HepG2 (cell line): ENCODE results near the gene NDC80. TPM values are rescaled to one million over a fixed set of nuclear protein-coding genes. Genes with fewer than 3 reads are reported as not detected.

Experiments used
- ATM ChIP-seq: fragments of 450-650 bp; IDR thresholded peaks from 2 replicates; pipeline ENCODE4 v1.7.1; 2017; ENCODE audit warnings: mild to moderate bottlenecking, borderline replicate concordance
- ISX ChIP-seq: sonication (generic); formaldehyde crosslinking; conservative IDR thresholded peaks from 2 replicates; pipeline ENCODE4 v1.5.0; 2020; ENCODE audit warnings: missing genetic modification reagents
- NONO ChIP-seq, 2 experiments: fragments of 450-650 bp in 1 of 2; sonication (generic) in 1 of 2; formaldehyde crosslinking in 1 of 2; IDR thresholded peaks in 1 of 2; conservative IDR thresholded peaks in 1 of 2; 2 replicates each; pipeline versions ENCODE4 v1.6.1 to v1.8.0; 2017 to 2022; ENCODE audit warnings: mild to moderate bottlenecking in 1 of 2, missing genetic modification reagents in 1 of 2, moderate library complexity in 1 of 2
- PHB2 ChIP-seq: fragments of 450-650 bp; IDR thresholded peaks from 2 replicates; pipeline ENCODE4 v1.6.1; 2018; ENCODE audit not compliant: partially characterized antibody
- SIX1 ChIP-seq: sonication (generic); formaldehyde crosslinking; IDR thresholded peaks from 2 replicates; pipeline ENCODE4 v1.4.0; 2020; ENCODE audit warnings: missing genetic modification reagents, borderline replicate concordance
- ZFP37 ChIP-seq: sonication (generic); formaldehyde crosslinking; IDR thresholded peaks from 2 replicates; pipeline ENCODE4 v1.4.0; 2020; ENCODE audit warnings: missing genetic modification reagents, borderline replicate concordance
- ZNF749 ChIP-seq: sonication (generic); formaldehyde crosslinking; IDR thresholded peaks from 2 replicates; pipeline ENCODE4 v1.8.0; 2022; ENCODE audit warnings: mild to moderate bottlenecking, missing genetic modification reagents, moderate library complexity, borderline replicate concordance
- ZNF776 ChIP-seq: sonication (generic); formaldehyde crosslinking; IDR thresholded peaks from 2 replicates; pipeline ENCODE4 v1.4.0; 2020; ENCODE audit warnings: mild to moderate bottlenecking, missing genetic modification reagents
- ZNF788 ChIP-seq: sonication (generic); formaldehyde crosslinking; IDR thresholded peaks from 2 replicates; pipeline ENCODE4 v1.5.0; 2020; ENCODE audit warnings: mild to moderate bottlenecking, missing genetic modification reagents, borderline replicate concordance
- polyA plus RNA-seq, 8 experiments: library from polyadenylated mRNA; depleted of rRNA in 3 of 8; stranded (reverse) in 7 of 8; unstranded in 1 of 8; fragments of >200 nt; fragmentation: Illumina TruSeq in 4 of 8; extraction: Trizol in 4 of 8; gene quantifications; 2 replicates each; pipeline versions ENCODE4 v1.2.1 to v1.2.3, GENCODE V29; 2011 to 2016; ENCODE audit warnings: low read depth in 4 of 8, missing spikeins in 1 of 8, mixed read lengths in 1 of 8; ENCODE audit not compliant: insufficient read depth in 1 of 8
- total RNA-seq, 5 experiments: library from RNA; depleted of rRNA; stranded (reverse); fragments of >200 nt; fragmentation: Illumina TruSeq; extraction: Trizol; gene quantifications; 2 replicates each; pipeline ENCODE4 v1.2.3, GENCODE V29; 2016; ENCODE audit warnings: low read depth in 1 of 5
- TF ChIP-seq, protein P1 (sequence below): sonication (generic); formaldehyde crosslinking; IDR thresholded peaks from 2 replicates; pipeline ENCODE4 v1.4.0; 2020; ENCODE audit warnings: missing genetic modification reagents
- TF ChIP-seq, protein P2 (sequence below): sonication (generic); formaldehyde crosslinking; IDR thresholded peaks from 2 replicates; pipeline ENCODE4 v1.4.0; 2020; ENCODE audit warnings: mild to moderate bottlenecking, missing genetic modification reagents, borderline replicate concordance
- TF ChIP-seq, protein P3 (sequence below): IDR thresholded peaks from 2 replicates; pipeline ENCODE4 v1.6.1; 2018; ENCODE audit warnings: missing genetic modification reagents
- TF ChIP-seq, protein P4 (sequence below): sonication (generic); formaldehyde crosslinking; IDR thresholded peaks from 2 replicates; pipeline ENCODE4 v1.8.1; 2023; ENCODE audit warnings: missing genetic modification reagents, inconsistent platforms, borderline replicate concordance
- TF ChIP-seq, protein P5 (sequence below): sonication (generic); formaldehyde crosslinking; IDR thresholded peaks from 2 replicates; pipeline ENCODE4 v1.9.0; 2021; ENCODE audit warnings: missing genetic modification reagents, mild to moderate bottlenecking, borderline replicate concordance

NDC80 gene
- total and polyA plus RNA-seq, 2 of the 13 experiments (the other 11 are each of a cell fraction or from before 2014, with no cell fraction given), result 9.6 to 33.0 TPM

DNA sequence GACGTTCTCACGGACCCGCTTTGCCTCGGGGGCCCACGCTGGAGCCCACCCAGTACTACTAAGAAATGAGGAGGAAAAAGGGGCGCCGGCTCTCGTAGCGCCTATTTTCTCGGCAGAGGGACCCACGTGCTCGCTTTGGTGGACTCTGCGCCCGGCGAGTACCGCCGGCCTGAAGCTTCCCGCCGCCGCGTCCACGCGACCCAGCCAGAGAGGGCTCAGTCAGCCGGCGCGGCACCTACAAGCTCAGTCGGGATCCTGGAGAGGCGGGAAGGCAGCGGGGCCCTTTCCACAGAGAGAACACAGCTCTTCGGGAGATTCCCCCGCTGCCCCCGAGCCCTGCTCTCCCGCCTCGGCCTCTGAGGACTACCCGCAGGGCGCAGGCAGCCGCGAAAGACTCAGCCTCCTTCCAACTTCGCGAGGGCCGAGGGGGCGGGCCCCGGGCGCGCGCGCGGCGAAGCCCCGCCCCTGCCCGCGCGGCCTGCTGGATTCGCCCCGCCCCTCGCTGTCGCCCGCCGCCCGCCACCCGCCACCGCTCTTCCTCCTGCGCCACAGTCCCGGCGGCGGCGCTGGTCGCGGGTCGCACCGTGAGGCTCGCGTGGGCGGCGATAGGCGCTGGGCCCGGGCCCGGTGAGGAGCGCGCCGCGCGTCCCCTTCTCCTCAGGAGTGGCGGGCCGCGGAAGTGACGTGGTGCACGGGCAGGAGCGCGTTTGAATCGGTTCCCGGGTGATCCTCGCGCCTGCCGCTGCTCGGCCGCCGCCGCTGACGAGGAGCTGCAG is 84.0 kb downstream of the NDC80 start, which contains the start of gene SMCHD1 (continued):
- TF ChIP-seq, protein P1, sequence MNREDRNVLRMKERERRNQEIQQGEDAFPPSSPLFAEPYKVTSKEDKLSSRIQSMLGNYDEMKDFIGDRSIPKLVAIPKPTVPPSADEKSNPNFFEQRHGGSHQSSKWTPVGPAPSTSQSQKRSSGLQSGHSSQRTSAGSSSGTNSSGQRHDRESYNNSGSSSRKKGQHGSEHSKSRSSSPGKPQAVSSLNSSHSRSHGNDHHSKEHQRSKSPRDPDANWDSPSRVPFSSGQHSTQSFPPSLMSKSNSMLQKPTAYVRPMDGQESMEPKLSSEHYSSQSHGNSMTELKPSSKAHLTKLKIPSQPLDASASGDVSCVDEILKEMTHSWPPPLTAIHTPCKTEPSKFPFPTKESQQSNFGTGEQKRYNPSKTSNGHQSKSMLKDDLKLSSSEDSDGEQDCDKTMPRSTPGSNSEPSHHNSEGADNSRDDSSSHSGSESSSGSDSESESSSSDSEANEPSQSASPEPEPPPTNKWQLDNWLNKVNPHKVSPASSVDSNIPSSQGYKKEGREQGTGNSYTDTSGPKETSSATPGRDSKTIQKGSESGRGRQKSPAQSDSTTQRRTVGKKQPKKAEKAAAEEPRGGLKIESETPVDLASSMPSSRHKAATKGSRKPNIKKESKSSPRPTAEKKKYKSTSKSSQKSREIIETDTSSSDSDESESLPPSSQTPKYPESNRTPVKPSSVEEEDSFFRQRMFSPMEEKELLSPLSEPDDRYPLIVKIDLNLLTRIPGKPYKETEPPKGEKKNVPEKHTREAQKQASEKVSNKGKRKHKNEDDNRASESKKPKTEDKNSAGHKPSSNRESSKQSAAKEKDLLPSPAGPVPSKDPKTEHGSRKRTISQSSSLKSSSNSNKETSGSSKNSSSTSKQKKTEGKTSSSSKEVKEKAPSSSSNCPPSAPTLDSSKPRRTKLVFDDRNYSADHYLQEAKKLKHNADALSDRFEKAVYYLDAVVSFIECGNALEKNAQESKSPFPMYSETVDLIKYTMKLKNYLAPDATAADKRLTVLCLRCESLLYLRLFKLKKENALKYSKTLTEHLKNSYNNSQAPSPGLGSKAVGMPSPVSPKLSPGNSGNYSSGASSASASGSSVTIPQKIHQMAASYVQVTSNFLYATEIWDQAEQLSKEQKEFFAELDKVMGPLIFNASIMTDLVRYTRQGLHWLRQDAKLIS (CRISPR knock-in tag), result no peak
- no peak for TF ChIP-seq ATM
- TF ChIP-seq NONO (IDR thresholded peaks at IDR 0.05), result no peak
- TF ChIP-seq NONO (CRISPR knock-in tag; conservative IDR thresholded peaks at IDR 0.05), result peak; percentile 69; the same call in 1 of the 2 replicates
- TF ChIP-seq, protein P2, sequence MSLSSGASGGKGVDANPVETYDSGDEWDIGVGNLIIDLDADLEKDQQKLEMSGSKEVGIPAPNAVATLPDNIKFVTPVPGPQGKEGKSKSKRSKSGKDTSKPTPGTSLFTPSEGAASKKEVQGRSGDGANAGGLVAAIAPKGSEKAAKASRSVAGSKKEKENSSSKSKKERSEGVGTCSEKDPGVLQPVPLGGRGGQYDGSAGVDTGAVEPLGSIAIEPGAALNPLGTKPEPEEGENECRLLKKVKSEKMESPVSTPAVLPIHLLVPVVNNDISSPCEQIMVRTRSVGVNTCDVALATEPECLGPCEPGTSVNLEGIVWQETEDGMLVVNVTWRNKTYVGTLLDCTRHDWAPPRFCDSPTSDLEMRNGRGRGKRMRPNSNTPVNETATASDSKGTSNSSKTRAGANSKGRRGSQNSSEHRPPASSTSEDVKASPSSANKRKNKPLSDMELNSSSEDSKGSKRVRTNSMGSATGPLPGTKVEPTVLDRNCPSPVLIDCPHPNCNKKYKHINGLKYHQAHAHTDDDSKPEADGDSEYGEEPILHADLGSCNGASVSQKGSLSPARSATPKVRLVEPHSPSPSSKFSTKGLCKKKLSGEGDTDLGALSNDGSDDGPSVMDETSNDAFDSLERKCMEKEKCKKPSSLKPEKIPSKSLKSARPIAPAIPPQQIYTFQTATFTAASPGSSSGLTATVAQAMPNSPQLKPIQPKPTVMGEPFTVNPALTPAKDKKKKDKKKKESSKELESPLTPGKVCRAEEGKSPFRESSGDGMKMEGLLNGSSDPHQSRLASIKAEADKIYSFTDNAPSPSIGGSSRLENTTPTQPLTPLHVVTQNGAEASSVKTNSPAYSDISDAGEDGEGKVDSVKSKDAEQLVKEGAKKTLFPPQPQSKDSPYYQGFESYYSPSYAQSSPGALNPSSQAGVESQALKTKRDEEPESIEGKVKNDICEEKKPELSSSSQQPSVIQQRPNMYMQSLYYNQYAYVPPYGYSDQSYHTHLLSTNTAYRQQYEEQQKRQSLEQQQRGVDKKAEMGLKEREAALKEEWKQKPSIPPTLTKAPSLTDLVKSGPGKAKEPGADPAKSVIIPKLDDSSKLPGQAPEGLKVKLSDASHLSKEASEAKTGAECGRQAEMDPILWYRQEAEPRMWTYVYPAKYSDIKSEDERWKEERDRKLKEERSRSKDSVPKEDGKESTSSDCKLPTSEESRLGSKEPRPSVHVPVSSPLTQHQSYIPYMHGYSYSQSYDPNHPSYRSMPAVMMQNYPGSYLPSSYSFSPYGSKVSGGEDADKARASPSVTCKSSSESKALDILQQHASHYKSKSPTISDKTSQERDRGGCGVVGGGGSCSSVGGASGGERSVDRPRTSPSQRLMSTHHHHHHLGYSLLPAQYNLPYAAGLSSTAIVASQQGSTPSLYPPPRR (CRISPR knock-in tag), result 0 out of 2 replicates have a peak, but pooled peaks have one; percentile 17
- TF ChIP-seq, protein P3, sequence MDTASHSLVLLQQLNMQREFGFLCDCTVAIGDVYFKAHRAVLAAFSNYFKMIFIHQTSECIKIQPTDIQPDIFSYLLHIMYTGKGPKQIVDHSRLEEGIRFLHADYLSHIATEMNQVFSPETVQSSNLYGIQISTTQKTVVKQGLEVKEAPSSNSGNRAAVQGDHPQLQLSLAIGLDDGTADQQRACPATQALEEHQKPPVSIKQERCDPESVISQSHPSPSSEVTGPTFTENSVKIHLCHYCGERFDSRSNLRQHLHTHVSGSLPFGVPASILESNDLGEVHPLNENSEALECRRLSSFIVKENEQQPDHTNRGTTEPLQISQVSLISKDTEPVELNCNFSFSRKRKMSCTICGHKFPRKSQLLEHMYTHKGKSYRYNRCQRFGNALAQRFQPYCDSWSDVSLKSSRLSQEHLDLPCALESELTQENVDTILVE (CRISPR knock-in tag), result peak; percentile 93
- peak; percentile 64; the same call in 1 of the 2 replicates for TF ChIP-seq ZNF749 (CRISPR knock-in tag)
- TF ChIP-seq ZNF776 (CRISPR knock-in tag), result peak; percentile 59
- no peak for TF ChIP-seq ZFP37 (CRISPR knock-in tag)
- TF ChIP-seq, protein P4, sequence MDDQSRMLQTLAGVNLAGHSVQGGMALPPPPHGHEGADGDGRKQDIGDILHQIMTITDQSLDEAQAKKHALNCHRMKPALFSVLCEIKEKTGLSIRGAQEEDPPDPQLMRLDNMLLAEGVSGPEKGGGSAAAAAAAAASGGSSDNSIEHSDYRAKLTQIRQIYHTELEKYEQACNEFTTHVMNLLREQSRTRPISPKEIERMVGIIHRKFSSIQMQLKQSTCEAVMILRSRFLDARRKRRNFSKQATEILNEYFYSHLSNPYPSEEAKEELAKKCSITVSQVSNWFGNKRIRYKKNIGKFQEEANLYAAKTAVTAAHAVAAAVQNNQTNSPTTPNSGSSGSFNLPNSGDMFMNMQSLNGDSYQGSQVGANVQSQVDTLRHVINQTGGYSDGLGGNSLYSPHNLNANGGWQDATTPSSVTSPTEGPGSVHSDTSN (CRISPR knock-in tag), result no peak; the same call in 1 of the 2 replicates
- no peak for TF ChIP-seq SIX1 (CRISPR knock-in tag)
- TF ChIP-seq, protein P5, sequence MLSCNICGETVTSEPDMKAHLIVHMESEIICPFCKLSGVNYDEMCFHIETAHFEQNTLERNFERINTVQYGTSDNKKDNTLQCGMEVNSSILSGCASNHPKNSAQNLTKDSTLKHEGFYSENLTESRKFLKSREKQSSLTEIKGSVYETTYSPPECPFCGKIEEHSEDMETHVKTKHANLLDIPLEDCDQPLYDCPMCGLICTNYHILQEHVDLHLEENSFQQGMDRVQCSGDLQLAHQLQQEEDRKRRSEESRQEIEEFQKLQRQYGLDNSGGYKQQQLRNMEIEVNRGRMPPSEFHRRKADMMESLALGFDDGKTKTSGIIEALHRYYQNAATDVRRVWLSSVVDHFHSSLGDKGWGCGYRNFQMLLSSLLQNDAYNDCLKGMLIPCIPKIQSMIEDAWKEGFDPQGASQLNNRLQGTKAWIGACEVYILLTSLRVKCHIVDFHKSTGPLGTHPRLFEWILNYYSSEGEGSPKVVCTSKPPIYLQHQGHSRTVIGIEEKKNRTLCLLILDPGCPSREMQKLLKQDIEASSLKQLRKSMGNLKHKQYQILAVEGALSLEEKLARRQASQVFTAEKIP (CRISPR knock-in tag), result no peak
- peak; percentile 21; the same call in 1 of the 2 replicates for TF ChIP-seq ISX (CRISPR knock-in tag)
- no peak for TF ChIP-seq PHB2
- TF ChIP-seq ZNF788 (CRISPR knock-in tag), result peak; percentile 32; the same call in 1 of the 2 replicates
